ENCODE measurements around the gene WDR31. TPM values are rescaled to one million over a fixed set of nuclear protein-coding genes. Genes with fewer than 3 reads are reported as not detected.

WDR31 gene
- total RNA-seq (2022; extraction: Qiagen RNA extraction; ENCODE audit: low read depth) = 1.0 to 1.5 TPM (median 1.4 TPM) in 5 replicates

DNA sequence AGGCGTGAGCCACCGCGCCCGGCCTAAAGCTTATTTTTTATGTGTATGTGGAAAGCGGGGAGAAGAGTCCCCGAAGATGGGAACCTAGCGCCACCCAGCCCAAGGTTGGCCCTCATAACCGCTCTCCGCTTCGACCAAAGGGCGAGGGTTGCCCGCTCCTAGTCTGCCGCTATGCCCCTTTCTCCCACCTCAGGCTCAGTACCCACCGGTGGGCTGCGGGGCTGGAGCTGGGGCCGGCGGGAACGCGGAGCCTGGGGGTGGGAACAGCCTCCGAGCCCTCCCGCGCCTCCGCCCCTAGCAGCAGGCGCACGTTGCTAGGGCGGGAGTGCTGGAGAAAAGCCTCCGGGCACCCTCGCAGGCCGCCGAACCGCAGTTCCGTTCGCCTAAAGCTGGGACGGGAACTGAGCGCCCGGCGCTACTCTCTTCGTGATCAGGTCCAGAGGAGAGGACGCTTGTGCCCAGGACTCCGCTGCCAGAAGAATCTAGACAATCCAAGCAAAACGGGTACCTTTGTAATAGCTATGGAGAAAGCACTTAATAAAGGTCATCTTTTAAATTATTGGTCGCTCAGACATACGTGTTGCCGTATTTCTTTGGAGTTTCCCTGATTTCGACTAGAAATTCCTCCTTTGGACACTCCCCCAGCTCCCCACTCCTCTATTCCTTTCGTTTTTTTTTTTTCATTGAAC is at the start of gene WDR31:
Gene WDR31, minus strand, starts transcription at position 265 of the 689 bp plus-strand sequence. CDS start 8,253 bp downstream, outside the sequence.

DNA sequence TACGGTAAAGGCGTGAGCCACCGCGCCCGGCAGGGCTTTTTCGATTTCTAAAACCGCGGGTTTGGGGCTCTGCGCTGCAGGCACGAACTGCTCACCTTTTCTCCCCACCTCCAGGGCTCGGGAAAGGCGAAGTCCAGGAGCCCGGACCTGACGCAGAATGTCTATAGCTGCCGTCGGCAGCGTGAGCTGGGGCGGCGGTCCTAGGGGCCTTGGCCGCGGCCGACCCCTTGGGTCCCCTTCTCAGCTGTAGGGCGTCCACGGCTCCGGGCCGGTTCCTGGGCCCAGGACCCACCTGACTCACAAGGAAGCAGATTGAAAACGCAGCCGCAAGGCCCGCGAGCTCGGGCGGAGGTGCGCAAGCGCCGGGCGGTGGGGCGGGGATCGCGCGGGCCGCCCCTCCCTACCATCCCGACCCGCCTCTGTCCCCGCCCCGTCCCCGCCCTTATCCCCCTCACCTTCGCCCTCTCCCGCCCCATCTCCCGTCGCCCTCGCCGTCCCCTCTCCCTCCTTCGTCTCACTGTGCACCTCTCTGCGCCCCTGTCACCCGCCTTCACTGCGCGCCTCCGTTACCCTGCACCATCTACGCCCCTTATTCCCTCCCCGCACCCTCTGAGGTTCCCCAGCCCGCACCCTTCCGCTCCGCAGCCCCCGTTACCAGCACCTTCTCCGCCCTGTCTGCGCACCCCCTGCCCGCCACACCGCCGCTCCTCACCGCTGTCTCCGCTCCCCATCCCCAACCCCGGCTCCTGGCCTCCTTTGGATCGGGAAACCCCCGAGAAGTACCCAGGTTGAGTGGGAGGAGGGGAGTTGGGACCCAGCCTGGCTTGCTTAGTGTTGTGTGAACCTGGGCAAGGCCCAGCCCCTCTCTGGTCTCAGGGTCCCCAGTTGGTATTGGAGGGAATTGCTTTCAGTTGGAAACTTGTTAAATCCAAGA is 36.8 kb upstream of the WDR31 start, which contains the start of gene HDHD3:
Gene HDHD3, minus strand, starts transcription at position 353 of the 934 bp plus-strand sequence. CDS start 2,632 bp downstream, outside the sequence.

DNA sequence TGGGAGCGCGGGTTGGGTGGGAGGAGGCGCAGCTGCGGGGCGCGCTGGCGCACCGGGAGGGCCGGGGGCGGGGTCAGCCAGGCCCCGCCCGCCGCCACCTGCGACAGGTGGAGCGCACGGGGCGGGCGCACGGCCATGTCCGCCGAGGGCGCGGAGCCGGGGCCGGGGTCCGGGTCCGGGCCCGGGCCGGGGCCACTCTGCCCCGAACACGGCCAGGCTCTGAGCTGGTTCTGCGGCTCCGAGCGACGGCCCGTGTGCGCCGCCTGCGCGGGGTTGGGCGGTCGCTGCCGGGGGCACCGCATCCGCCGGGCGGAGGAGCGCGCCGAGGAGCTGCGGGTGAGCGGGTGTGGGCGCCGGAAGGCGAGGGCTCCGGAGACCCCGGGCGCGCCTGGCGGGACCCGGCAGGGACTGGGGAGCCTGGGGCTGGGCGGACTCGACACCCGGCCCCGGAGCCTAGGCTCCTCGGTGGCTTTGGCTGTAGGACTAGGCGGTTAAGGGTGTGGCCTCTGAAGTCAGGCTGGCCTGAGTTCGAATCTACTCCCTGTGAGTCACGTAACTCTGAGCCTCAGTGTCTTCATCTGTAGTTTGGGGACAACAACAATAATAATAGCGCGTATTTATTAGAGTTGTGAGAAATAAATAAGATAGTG is 9.5 kb upstream of the WDR31 start, which contains the start of gene BSPRY:
Gene BSPRY, plus strand, starts transcription at position 97 of the 650 bp plus-strand sequence. Its CDS starts 39 bp downstream, at position 136.

DNA sequence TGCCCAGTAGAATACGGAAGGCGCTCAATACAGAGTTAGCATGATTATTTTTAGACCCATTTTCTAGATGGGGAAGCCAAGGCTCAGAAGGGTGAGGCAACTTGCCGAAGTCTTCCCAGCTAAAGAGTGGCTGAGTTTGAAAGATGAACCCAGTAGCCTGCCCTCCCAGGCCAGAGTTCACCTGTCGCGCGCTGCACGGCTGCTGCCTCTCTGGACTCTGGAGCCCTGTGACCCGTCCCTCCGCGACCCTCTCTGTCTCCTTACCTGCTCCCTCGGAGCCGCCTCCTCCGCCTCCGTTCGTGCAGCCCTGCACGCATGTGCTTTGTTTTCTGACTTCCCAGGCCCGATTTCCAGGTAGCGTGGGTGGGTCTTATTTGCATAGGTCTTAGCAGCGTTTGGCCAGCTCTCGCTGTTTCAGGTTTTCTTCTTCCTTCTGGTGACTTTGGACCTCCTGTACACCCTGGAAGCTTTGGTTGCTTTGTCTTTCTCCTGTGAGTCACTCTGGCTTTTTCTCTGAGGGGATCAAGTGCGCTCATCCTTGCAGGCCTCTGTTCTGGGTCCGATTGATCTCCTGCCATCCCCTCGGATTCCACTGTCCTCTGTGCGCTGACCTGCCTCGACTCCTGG is 37.2 kb downstream of the WDR31 start, which contains the start of gene RNF183:
Gene RNF183, minus strand, starts transcription at position 585 of the 627 bp plus-strand sequence. CDS start 5,192 bp downstream, outside the sequence.

DNA sequence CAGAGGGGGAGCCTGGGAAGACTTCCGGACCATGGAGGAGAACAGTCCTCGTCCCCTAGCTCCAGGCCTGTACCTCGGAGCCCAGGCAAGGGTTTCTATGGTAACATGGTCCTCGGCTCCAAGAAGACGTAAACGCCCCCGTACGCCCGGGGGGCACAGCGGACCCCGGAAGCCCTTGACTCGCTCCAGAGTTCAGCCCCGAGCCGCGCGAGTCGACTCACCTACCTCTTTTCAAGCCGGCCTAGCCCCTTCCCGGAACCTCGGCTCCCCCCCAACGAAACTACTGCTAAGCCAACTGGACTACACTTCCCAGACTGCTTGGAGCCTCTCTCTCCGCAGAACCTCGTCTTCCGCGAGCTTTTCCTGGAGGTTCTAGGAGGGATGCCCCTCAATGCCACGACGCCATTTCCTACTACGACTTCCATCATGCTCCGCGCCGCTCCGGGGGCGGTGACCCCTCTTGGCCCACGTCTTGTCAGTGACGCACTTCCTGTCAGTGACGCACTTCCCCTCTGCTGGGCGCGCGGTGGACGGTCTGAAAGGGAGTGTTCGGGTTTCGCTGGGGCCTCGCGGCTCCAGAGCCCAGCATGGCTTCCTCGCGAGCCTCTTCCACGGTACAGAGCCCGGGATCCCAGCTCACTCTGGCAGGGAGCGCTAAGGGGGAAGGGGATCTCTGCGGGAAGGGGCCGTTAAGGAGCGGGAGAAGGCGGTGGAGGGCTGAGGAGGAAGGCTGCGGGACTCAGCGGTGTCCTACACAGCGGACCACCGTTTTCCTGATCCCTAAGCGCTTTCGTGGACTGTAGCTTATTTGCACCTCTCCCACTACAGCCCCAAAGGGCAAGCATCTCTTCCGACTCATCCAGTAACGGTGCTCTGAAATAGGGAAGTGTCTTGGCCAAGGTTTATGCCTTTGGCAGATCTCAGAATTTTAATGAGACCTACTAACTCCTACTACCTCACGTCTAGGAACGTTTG is 64.6 kb downstream of the WDR31 start, which contains the start of the genes CDC26 and PRPF4:
Gene CDC26, minus strand, starts transcription at position 416 of the 975 bp plus-strand sequence. CDS start 3,065 bp downstream, outside the sequence.
Gene PRPF4, plus strand, starts transcription at position 502 of the 975 bp plus-strand sequence. Its CDS starts 86 bp downstream, at position 588.

Other genes starting within 250 kb of the WDR31 start
- gene SLC31A2, start 189.3 kb downstream of the WDR31 start, total RNA-seq (2022; extraction: Qiagen RNA extraction; ENCODE audit: low read depth) = 6.7 to 8.3 TPM (median 7.4 TPM) in 5 replicates
- 15.4 to 19.6 TPM (median 19.4 TPM) in 5 replicates for gene FKBP15, start 119.0 kb downstream of the WDR31 start, total RNA-seq (2022; extraction: Qiagen RNA extraction; ENCODE audit: low read depth)
- gene SLC31A1, start 118.7 kb downstream of the WDR31 start, total RNA-seq (2022; extraction: Qiagen RNA extraction; ENCODE audit: low read depth) = 21.4 to 26.1 TPM (median 23.4 TPM) in 5 replicates
- gene CDC26, start 64.7 kb downstream of the WDR31 start, total RNA-seq (2022; extraction: Qiagen RNA extraction; ENCODE audit: low read depth) = 47.1 to 55.9 TPM (median 52.7 TPM) in 5 replicates
- 61.8 to 63.0 TPM (median 62.3 TPM) in 5 replicates for gene PRPF4, start 64.6 kb downstream of the WDR31 start, total RNA-seq (2022; extraction: Qiagen RNA extraction; ENCODE audit: low read depth)
- 0.20 TPM in 1 of 5 replicates, not detected in the others for gene RNF183, start 36.9 kb downstream of the WDR31 start, total RNA-seq (2022; extraction: Qiagen RNA extraction; ENCODE audit: low read depth)
- gene BSPRY, start 9.3 kb upstream of the WDR31 start, total RNA-seq (2022; extraction: Qiagen RNA extraction; ENCODE audit: low read depth) = 0.04 to 0.07 TPM (median 0.05 TPM) in 3 of 5 replicates, not detected in the others
- gene HDHD3, start 36.7 kb upstream of the WDR31 start, total RNA-seq (2022; extraction: Qiagen RNA extraction; ENCODE audit: low read depth) = 22.5 to 27.5 TPM (median 24.0 TPM) in 5 replicates
- gene ALAD, start 61.0 kb upstream of the WDR31 start, total RNA-seq (2022; extraction: Qiagen RNA extraction; ENCODE audit: low read depth) = 14.7 to 17.7 TPM (median 15.6 TPM) in 5 replicates
- gene POLE3, start 70.4 kb upstream of the WDR31 start, total RNA-seq (2022; extraction: Qiagen RNA extraction; ENCODE audit: low read depth) = 106 to 134 TPM (median 123 TPM) in 5 replicates
- 0.45 to 1.2 TPM (median 0.54 TPM) in 5 replicates for gene C9orf43, start 70.5 kb upstream of the WDR31 start, total RNA-seq (2022; extraction: Qiagen RNA extraction; ENCODE audit: low read depth)
- 24.8 to 30.7 TPM (median 26.6 TPM) in 5 replicates for gene RGS3, start 123.5 kb upstream of the WDR31 start, total RNA-seq (2022; extraction: Qiagen RNA extraction; ENCODE audit: low read depth)